ENCODE results near the gene RFT1.

- TF ChIP-seq EZH2phosphoT487 (IDR thresholded peaks at IDR 0.05; ENCODE audit: borderline replicate concordance, low read length) (no peak), CTCF (IDR thresholded peaks at IDR 0.05; ENCODE audit: low read depth, low read length, poor library complexity, severe bottlenecking) (no peak)
Measured at GRCh38 chr3:53042651-53043050, 87.6 kb downstream of the RFT1 start.

All from DOHH2 (cell line).